GM21390 (cell line): ENCODE results near the gene ANKRD16.
A peak's percentile ranks its signal among the peaks of the same experiment; 100 is the strongest.
"Not testable (repeated sequence)": the region's sequence is repeated elsewhere in the genome, so short reads cannot be mapped to it uniquely, and the experiment has no call there.

Experiments
- ATAC-seq: cut with Tn5 transposase; IDR thresholded peaks from one replicate; pipeline ENCODE4 v1.9.1; 2021; ENCODE audit not compliant: unreplicated experiment

Gene ANKRD16

DNA sequence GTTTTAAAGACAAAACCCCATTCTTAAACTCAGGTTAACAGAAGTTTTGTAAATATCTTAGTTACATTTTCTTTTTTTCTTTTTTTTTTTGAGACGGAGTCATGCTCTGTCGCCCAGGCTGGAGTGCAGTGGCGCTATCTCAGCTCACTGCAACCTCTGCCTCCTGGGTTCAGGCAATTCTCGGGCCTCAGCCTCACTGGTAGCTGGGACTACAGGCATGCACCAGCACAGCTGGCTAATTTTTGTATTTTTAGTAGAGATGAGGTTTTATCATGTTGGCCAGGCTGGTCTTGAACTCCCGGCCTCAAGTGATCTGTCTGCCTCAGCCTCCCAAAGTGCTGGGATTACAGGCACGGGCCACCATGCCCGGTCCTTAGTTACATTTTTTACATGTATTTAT is 12.7 kb downstream of the ANKRD16 start:
- ATAC-seq: not testable (repeated sequence)

DNA sequence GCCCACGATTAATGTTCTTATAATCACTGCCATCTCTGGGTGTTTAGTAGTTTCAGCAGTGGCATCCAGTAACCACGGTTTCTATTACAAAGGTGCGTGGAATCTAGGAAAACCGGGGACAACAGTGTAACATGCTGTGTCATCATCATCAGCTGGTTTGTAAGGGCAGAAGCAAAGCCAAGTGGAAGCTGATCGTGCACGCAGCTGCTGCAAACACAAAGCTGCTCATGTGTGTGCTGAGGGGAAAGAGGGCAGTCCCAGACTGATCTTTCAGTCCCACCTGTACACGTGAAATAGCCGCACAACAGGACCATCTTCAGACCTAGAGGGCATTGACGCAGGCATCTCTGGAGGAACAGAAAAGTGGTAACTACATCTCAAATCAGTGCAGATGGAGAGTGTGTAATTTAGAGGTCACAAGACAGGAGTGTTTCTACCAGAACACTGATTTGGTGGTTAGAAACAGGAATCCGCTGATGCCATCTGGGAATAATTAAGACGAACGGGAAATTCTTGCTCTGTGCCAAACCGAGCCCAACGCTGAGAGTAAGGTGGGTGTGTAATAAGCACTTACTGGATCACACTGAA is 13.4 kb downstream of the ANKRD16 start:
- ATAC-seq: no peak

DNA sequence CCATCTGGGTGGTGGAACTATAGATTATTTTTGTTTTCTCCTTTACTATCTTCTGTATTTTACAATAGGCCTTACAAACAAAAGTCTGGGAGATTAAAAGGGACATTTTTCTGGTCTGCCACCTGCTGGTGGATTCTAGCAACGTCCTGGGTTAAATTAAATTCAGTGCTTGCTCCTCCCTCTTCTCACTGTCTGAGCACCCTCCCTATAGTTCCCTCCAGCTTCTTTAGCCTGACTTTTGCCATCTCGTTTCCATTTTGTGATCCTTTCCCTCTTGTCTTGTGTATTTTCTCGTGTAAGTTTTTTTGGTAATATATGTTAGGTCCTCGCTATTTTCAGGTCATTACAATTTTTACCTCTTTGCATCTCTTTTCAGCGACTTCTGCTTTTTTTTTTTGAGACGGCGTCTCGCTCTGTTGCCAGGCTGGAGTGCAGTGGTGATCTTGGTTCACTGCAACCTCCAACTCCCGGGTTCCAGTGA is 16.1 kb downstream of the ANKRD16 start:
- ATAC-seq: peak; percentile 82

DNA sequence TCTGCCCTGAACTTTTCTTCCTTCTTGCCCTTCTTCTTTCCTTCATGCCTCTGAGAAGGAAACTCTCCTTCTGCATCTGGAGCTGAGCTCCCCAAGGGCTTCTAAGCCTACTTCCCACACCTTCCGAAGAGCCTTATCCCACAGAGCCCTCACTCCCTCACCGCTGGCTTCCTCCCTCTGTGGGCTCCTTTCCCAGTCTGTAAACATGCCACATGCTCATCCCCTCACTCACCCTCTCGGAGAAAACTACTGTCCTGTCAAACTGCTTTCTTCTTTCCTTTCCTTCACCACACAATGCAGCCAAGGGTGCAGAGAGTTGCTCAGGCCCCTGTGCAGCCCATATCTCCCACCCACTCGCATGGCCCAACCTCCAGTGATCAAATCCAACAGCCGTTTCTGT is 18.1 kb downstream of the ANKRD16 start:
- no peak for ATAC-seq

DNA sequence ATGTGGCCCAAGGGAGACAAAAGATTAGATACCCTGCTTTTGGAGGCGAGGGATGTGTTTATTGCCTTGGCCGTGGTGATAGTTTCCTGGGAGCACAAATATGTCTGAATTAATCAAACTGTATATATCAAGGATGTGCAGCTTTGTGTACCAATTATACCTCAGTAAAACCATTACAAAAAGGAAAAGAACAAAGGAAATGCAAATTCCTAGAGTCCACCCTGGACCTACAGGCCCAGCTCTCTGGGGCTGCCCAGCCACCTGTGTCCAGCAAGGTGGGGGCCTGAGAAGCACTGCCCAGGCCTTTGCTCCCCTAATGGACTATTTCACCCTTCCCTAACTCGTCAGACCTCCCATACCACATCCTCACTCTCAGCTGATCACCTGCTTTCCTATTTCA is 20.5 kb downstream of the ANKRD16 start:
- ATAC-seq: no peak

DNA sequence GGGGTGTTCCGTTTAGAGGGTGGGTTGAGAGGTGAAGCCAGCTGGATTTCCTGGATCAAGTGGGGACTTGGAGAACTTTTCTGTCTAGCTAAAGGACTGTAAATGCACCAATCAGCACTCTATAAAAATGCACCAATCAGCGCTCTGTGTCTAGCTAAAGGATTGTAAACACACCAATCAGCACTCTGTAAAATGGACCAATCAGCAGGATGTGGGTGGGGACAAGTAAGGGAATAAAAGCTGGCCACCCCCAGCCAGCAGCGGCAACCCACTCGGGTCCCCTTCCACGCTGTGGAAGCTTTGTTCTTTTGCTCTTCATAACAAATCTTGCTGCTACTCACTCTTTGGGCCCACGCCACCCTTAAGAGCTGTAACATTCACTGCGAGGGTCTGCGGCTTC is 21.3 kb downstream of the ANKRD16 start:
- not testable (repeated sequence) for ATAC-seq

DNA sequence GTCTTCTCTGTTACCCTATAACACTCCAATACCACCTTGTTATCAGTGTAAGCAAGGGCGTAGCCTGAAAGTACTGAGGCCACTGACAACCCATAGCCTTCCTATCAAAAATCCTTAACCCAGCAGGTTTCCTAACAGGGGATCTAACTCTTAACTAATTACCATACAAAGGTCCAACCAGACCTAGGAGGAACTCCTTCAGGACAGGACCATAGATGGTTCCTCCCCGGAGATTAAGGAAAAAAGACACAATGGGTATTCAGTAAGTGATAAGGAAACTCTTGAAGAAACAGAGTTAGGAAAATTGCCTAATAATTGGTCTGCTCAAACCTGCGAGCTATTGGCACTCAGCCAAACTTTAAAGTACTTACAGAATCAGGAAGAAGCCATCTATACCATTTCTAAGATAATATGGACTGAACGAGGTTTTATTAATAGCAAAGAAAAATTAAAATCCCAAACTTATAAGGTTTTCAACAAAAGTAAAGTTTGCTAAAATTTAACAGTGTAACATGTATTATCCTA is 22.5 kb downstream of the ANKRD16 start:
- not testable (repeated sequence) for ATAC-seq

DNA sequence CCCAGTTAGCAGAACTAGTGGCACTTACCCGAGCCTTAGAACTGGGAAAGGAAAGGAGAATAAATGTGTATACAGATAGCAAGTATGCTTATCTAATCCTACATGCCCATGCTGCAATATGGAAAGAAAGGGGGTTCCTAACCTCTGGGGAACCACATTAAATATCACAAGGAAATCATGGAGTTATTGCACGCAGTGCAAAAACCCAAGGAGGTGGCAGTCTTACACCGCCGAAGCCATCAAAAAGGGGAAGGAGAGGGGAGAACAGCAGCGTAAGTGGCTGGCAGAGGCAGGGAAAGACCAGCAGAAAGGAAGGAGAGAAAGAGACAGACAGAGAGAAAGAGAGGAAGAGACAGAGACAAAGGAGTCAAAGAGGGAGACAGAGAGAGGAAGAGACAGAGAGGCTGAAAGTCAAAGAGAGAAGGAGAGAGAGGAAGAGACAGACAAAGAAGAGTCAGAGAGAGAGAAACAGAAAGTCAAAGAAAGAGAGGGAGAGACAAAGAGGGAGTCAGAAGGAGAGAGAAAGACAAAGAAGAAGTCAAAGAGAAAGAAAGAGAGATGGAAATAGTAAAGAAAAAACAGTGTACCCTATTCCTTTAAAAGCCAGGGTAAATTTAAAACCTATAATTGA is 23.1 kb downstream of the ANKRD16 start:
- ATAC-seq: not testable (repeated sequence)

DNA sequence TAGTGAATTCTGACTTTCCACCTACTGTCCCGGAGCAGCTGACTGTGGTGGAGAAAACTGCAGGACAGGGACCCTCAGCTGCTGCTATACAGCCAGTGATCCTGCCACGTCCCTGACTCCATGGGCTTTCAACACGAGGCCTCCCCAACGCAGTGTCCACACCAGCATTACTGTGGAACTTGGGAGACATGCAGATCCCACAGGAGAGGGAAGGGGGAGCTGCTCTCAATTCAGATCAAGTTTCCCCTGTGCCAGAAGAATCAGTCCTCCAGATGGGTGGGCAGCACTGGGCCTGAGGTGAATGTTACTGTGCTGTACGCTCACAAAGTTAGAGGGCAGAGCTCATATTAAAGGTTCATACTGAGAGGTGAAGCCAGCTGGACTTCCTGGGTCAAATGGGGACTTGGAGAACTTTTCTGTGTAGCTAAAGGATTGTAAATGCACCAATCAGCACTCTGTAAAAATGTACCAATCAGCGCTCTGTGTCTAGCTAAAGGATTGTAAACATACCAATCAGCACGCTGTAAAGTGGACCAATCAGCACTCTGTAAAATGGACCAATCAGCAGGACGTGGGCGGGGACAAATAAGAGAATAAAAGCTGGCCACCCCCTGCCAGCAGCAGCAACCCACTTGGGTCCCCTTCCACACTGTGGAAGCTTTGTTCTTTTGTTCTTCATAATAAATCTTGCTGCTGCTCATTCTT is 26.6 kb downstream of the ANKRD16 start:
- not testable (repeated sequence) for ATAC-seq

DNA sequence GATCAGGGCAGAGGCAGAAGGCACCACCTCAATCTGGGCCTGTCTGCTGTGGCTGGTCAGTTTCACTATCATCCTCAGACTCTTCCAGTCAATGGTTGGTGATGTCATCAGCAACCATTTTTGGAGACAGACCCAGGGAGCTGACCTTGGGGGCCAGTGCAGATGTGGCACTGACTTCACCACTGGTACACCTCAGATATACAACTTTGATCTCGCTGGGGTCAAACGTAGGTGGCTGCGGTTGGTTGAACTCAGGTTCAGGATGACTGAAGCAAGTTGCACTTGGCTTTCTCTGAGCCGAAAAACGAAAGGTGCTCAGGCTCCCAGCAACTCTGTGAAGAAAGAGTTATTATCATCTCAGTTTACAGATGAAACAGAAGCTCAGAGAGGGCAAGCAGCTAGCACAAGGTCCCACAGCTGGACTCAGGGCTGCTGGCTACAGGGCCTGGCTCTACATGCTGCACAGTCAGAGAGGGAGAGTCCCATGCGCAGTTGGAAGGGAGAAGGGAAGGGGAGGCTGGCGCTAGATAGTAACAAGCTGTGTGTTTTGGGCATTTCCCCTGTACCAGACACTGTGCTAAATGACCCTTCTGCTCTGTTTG is 27.2 kb downstream of the ANKRD16 start:
- peak; percentile 96 for ATAC-seq

DNA sequence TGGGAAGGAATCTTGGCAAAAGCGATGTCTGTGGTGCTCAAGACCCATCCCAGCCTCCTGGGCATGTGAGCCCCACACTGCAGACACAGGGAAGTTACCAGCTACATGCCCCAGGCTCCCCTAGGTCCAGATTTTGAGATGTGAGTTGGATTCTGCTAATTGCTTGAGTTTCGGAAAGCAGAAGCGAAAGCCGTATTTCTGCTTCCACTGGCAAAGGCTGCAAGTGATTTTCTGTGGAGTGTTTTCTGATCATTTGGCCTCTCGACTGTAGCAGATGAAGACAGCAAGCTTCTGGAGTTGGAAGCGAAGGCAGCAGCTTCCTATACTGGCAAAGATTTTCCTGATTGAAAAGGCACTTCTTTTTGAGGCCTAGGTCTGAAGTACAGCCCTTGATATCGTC is 29.6 kb downstream of the ANKRD16 start:
- ATAC-seq: no peak

DNA sequence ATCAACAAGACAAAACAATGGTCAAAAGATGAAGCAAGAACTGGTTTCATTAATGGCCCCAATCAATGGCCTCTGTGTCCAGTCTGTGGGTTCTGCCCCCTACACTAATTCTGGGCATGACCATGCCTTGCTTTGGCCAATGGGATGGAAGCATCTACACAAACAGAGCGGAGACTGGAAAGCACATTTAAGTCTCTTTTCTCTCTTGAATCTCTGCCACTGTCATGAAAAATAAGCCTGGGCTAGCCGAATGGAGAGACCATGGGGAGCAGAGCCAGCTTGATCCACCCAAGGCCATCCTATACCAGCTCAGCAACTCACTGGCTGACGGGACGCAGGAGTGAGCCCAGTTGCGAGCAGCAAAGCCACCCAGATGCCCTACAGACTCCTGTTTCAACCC is 30.9 kb downstream of the ANKRD16 start:
- ATAC-seq: no peak

DNA sequence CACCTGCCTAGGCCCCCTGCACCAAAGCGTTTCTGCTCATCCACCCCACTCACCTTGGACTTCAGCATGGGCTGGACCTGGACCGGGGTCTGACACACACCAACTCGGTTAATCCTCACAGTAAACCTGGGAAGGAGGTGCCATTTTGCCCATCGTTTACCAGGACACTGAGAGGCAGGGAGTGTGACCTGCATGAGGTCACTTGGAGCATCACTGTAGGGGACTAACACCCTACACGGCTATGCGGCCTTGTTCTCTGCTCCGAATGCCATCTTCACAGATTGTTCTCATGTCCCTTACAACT is 33.0 kb downstream of the ANKRD16 start:
- ATAC-seq: no peak

DNA sequence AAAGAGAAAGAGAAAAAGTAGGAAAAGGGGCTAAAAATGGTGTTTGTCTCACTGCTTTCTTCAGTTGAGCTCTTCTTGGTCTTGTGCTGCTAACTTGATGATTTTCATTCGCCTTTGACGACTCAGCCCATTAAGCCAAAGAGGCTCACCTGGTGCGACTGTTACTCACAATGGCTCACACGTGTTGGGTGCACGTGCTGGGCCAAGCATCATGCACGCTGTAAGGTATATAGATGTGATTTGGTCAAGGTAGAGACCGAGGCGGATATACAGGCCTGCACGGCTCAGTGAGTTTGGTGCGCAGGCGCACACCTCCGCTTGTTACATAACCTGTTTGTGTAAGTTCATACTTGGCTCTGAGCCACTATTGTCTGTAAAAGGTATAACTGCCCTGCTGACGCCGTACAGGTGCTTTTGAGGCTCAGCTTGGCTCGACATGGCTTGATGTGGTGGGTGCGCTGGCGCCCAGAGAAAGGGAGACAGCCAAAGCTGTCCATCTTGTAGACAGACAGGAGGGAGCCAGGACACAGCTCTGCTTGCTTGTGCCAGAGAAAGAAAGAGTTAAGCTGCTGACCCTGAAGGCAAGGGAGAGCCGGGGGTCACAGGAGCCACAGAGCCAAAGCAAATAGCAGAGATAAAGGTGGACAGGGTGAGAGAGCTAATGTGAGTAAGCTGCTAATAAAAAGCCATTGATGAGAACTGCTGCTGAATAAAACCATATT is 33.6 kb downstream of the ANKRD16 start:
- ATAC-seq: no peak

DNA sequence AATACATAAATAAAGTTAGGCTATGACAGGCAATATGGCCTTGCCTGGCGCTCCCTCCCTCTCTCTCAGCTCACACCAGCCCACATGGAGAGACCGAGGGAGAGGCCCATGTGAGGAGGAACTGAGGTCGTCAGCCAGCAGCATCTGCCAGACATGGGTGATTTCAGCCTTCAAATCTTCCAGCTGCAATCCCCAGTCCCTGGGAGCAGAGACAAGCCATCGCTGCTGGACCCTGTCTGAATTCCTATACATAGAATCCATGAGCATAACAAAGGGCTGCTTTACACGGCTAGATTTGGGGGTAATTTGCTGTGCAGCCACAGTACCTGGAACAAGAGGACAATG is 35.6 kb downstream of the ANKRD16 start:
- no peak for ATAC-seq

DNA sequence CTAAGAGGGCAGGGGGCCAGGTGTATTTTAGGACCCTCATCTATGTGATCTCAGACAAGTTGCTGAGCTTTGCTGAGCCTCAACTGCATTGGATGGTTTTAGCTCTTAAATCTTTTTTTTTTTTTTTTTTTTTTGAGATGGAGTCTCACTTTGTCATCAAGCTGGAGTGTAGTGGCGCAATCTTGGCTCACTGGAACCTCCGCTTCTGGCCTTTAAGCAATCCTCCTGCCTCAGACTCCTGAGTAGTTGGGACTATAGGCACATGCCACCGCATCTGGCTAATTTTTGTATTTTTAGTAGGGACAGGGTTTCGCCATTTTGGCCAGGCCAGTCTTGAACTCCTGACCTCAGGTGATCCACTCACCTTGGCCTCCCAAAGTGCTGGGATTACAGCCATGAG is 43.0 kb downstream of the ANKRD16 start:
- ATAC-seq: not testable (repeated sequence)

DNA sequence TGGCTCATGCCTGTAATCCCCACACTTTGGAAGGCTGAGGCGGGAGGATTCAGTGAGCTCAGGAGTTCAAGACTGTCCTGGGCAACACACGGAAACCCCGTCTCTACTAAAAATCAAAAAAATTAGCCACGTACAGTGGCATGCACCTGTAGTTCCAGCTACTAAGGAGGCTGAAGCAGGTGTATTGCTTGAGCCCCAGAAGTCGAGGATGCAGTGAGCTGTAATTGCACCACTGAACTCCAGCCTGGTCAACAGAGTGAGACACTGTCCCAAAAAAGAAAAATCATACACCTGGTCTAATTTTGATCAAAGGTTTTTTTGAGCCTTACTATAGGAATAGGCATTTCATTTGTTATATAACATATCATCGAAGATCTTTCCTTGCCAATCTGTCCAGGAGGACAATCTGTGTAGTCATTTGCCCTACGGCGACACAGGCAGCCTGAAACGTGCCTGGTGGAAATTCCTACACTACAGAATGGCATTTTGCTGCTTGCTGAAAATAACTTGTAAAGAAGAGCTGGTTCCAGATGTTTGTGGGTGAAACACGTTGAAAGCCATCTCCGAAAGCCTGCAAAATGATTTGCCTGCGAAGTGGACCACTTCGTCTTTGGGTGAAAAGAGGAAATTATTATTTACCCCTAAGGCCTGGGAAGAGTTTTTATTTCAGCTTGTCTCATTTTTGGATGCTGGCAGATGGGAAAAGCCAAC is 45.2 kb downstream of the ANKRD16 start:
- no peak for ATAC-seq

DNA sequence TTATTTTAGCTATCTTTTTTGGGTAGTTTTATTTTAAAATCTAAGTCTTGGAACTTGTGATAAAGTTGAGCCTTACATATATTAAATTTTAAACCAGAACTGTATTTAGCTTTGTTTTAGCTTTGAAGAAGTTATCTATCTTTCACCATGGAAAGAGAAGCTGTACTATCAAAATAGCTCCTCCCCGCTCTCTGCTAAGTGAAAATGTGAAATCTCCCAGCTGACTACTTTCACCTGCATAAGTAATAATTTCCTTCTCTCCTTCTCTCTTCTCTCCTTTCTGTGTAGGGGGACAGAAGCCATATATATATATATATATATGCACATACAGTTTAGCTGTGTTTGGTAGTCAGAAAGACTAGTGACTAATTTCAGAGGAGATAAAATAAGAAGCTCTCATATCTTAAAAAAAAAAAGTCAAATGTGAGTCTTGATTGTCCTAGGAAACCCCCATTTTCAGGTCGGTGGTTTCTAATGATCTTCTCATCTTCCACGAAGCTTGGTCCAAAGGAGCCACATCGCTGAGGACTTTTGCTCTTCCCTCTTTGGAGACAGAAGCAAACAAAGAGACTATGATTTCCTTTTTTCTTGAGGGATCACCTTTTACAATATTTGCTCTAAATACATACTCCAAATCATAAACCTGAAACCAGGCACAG is 45.9 kb downstream of the ANKRD16 start:
- ATAC-seq: no peak

DNA sequence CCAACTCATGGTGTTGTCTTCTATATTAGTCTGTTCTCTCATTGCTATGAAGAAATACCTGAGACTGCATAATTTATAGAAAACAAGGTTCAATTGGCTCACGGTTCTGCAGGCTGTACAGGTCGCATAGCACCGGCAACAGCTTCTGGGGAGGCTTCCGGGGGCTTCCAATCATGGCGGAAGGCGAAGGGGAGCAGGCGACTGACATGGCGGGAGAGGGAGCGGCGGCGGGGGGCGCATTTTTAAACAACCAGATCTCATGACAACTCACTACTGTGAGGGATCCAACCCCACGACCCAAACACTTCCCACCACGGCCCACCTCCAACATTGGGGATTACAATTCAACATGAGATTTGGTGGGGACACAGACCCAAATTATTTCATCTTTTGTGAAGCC is 47.7 kb downstream of the ANKRD16 start:
- ATAC-seq: no peak
